ENCODE data around the gene ALCAM. TPM values are rescaled to one million over a fixed set of nuclear protein-coding genes. Genes with fewer than 3 reads are reported as not detected.

Gene ALCAM
- 88.3 and 129 TPM in 2 replicates for total RNA-seq

DNA sequence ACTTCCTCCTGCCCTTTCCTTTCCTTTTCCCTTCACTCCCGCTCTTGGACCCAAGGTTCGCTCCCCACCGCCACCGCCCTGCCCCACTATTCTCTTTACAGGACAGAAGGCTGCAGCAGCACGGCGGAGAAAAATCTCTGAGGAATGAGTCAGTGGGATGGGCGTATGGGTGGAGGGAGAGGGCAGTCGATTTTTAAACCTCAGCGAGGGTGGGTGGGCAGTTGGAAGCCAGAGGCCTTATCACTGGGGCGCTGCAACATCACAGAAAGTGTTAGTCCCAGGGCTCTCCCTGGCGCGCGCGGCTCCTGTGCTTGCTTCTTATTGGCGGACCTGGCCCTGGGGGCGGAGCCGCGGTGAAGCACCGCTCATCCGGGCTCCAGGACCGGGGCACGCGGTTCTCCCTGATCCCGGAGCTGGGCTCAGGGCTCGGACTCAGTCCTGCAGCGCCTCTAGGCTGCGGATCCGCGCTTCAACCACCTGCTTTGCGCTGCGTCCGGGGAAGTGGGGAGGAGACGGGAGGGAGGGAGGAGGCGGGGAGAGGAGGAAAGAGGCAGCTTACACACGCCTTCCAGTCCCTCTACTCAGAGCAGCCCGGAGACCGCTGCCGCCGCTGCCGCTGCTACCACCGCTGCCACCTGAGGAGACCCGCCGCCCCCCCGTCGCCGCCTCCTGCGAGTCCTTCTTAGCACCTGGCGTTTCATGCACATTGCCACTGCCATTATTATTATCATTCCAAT lies at the start of gene ALCAM:
TSS of gene ALCAM (plus strand) at position 584 of the 737 bp plus-strand sequence.
- DNase-seq (ENCODE audit: low read depth, low spot score): peak; percentile 97

DNA sequence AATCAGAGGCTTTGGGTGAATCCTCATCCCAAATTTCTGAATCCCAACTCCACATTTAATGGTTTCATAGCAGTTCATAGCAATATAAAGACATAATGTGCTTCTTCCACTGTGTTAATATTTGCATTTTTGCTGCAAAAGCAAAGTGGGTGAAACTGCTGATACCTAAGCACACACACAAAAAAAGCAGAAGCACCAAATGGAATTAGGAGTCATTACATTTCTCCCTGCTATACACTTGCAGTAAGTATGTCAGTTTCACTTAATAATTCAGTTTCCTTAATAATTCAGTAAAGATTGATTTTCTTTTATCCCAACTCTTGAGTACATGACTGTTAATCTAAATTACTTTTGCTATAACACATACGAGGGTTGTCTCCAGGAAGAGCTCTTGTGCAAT lies 48.9 kb upstream of the ALCAM start:
- DNase-seq (ENCODE audit: low read depth, low spot score): no peak

DNA sequence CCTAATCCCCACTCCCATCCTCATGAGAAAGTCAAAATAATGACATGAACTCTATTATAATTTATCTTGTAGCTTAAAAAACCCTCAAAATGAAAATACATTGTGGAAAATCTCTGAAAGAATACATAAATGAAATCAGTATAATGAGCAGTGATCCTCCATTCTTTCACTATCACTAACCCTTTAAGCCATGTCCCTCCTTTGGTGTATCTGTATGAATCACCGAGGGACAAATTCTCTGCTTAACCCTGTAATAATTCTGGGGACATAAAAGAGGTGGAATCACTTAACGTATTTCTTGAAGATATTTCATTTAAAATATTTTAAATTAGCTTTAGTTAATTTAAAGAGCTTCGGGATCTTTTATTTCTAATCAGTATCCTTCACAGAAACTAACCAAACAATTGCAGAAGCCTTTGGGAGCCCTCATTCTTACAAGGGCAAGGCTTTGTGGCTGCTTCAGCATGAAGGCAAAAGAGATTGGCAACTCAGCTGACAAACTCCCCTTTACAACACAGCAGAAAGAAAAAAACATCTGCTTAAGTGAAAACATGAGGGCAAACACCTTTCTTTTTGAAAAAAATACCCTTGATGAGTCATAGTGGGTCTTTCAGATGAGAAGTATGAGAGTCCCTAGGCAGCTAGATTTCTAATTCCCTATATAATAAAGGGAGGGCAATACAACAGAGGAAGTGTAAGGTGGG lies 44.0 kb upstream of the ALCAM start:
- no peak for DNase-seq (ENCODE audit: low read depth, low spot score)

DNA sequence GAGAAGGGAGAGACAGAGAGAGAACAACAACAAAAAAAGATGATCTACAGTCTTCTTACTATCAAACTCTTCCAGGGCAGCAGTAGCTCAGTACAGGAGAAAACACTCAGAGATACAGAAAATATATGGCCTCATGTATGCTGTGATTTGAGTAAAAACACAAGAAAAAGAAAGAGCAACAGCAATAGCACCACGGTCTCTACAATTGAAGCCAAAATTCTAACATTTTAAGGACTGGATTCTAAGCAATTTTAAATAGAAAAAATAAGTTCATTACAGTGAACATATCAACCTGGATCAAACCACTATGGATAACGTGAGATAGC lies 43.5 kb upstream of the ALCAM start:
- DNase-seq (ENCODE audit: low read depth, low spot score): no peak

DNA sequence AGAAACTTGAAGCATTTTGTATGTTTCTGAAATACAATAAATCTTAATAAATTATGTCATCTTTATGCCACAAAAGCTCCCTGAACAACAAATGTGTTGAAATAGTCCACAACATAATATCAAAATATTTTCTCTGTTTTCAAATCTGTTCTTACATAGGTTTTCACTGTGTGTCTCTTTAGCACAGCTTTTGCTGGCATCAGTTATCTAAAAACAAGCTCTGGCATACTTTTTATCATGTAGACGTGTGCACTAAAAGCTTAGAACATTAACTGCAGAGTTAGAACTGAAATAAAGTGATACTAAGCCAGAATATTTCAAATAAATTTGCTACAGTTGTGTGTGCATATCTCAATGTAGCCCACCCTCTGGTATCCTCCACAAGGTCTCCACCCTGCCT lies 41.8 kb upstream of the ALCAM start:
- no peak for DNase-seq (ENCODE audit: low read depth, low spot score)

DNA sequence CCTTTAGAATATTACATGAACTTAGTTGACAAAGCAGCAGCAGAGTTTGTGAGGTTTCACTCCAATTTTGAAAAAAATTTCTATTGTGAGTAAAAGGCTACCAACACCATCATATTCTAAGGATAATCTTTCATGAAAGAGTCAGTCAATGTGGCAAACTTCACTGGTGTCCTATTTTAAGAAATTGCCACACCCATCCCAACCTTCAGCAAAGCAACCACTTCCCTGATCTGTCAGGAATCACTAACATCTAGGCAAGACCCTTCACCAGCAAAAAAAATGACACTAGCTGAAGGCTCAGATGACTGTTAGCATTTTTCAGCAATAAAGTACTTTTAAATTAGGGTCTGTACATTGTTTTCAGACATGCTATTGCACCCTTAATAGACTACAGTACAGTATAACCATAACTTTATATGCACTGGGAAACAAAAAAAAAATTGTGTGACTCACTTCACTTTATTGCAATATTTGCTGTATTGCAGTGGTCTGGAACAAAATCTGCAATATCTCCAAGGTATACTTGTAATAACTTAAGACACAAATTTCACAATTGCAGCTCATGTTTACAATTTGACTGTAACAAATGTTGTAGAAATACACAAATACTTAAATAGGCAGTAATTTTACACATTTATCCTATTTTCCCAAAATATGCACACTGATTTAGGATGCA lies 38.9 kb upstream of the ALCAM start:
- no peak for DNase-seq (ENCODE audit: low read depth, low spot score)

DNA sequence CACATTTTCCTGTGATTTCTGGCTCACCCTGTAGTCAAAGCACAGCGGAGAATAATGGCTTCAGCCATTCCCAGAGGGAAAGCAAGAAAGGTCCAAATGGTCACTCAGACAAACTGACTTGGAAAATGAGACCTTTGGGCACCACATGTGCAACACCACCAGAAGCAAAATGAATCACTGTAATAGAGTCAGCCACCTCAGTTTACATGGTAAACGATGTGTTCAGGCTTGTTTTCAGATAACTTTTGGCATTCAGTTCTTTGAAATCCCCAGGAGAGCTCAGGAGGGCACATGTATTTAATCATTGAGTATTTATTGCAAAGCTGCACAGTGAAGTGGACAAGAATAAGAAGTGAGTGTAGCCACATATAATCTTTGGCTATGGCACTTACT lies 38.4 kb upstream of the ALCAM start:
- DNase-seq (ENCODE audit: low read depth, low spot score): no peak

DNA sequence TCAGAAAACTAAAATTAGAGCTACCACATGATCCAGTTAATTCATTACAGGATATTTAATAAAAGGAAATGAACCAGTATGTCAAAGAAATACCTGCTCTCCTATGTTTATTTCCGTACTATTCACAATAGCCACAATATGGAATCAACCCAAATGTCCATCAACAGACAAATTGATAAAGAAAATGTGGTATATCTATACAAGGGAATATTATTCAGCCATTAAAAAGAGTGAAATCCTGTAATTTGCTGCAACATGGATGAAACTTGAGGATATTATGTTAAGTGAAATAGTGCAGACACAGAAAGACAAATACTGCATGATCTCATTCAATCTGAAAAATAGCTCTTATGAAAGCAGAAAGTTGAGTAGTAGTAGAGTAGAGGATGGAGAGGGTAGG lies 33.7 kb upstream of the ALCAM start:
- DNase-seq (ENCODE audit: low read depth, low spot score): no peak

DNA sequence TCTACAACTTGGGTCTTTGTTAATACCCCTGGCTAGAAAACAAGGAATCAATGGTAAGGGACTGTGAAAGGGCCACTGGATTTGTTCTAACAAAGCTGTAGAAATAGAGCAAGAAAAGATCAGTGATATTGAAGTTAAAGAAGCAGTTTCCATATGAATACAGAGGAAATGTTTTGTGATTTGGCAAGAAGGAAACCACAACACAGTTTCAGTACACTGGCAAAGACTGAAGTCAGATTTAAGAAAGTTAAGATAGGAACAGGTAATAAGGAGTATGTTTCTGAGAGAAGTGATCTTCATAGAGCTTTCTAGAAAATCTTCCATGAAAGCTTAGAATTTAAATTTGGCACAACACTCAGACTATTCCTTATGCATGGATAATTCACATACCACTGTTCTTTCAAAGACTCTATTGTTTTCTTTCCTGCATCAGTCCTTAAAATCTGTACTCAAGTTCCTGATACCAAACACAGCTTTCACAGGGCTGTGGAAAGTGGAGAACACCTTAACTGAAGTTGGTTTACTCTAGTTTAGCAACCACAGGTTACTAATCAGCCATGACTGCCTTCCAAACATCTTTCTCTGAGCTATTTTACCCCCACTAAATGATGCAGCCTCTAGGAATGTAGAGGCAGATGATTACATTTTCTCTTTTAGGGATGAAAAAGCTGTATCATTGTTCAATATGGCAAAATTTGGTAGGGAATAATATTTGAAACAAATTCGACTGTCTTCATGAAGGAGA lies 32.4 kb upstream of the ALCAM start:
- no peak for DNase-seq (ENCODE audit: low read depth, low spot score)

DNA sequence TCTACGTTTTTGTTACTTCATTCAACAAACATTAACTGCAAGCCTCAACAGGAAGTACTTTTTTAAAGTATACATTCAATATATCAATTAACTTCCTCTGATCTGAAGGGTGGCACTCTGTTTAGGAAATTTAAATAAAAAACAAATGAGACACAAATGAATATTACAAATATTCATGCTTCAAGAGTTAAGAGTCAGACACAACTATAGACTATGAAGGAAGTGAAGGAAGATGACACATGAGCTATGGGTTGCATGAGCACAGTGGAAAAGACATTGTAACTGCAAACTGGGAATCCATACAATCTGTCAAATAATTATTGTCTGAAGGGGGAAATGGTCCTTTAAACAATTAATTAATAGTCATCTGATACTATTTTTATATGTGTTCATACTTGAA lies 26.8 kb upstream of the ALCAM start:
- DNase-seq (ENCODE audit: low read depth, low spot score): no peak

DNA sequence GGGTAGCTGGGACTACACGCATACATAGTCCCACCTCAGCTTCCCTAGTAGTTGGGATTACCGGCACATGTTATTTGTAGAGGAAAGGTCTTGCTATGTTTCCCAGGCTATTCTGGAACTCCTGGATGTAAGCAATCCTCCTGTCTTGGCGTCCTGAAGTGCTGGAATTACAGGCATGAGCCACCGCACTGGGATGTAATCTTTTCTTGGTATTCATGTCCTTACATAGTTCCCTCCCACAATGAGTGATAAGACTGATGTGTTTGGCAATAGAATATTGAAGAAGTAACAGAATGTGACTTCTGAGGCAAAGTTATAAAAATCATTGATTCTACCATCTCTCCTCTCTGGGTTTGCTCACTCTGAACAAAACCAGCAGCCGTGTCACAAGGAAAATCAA lies 22.7 kb upstream of the ALCAM start:
- DNase-seq (ENCODE audit: low read depth, low spot score): no peak

DNA sequence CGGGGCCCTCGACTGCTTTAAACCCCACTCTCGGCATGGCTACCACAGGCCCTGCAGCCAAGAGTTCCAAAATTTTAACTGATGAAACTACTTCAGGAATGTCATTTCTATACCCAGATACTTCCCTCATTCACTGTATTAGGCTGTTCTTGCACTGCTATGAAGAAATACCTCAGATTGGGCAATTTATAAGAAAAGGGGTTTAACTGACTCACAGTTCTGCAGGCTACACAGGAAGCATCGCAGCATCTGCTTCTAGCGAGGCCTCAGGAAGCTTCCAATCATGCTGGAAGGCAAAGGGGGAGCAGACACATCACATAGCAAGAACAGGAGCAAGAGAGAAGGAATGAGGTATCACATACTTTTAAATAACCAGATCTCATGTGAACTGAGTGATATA lies 21.6 kb upstream of the ALCAM start:
- no peak for DNase-seq (ENCODE audit: low read depth, low spot score)

DNA sequence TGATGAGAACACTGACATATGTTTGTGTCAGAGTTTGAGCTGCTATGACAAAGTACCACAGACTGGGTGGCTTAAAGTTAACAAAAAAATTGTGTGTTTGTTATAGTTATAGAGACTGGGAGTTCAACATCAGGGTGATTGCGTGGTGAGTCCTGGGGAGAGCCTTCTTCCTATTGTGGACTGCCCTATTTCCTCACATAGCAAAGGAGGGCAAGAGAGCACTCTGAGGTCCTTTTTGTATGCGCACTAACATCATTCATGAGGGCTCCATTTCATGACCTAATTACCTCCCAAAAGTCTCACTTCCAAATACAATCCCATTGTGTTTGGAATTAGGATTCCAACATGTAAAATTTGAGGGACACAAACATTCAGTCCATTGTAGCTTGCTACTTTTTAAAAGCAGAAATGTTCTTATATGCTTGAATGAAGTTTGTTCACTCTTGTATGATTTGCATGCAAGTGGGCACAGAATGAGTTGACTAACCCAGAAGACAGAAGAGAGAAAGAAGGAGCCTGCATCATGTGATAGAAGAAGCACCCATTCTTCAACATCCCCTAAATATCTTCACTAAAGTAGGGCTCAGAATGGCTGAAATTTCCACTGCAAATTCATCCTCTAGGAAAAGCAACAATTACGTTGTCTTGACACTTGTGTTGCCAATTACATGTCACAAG lies 18.9 kb upstream of the ALCAM start:
- DNase-seq (ENCODE audit: low read depth, low spot score): no peak

DNA sequence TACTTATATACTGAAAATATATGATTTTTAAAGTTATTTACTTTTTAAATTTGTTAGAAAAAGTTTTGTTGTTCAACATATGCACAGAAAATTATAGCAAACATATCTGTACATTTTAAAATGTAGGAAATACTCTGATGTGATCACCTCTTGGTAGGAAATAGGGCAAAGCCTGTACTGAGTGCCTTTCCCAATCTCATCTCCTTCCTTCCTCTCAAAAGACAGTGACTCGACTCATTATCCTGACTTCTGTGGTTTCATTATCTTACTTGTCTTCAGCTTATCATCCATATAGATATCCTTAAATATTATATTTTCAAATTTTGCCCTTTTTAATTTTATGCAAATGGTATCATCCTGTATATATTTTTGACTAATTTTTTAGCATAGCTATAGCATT lies 18.4 kb upstream of the ALCAM start:
- DNase-seq (ENCODE audit: low read depth, low spot score): no peak

DNA sequence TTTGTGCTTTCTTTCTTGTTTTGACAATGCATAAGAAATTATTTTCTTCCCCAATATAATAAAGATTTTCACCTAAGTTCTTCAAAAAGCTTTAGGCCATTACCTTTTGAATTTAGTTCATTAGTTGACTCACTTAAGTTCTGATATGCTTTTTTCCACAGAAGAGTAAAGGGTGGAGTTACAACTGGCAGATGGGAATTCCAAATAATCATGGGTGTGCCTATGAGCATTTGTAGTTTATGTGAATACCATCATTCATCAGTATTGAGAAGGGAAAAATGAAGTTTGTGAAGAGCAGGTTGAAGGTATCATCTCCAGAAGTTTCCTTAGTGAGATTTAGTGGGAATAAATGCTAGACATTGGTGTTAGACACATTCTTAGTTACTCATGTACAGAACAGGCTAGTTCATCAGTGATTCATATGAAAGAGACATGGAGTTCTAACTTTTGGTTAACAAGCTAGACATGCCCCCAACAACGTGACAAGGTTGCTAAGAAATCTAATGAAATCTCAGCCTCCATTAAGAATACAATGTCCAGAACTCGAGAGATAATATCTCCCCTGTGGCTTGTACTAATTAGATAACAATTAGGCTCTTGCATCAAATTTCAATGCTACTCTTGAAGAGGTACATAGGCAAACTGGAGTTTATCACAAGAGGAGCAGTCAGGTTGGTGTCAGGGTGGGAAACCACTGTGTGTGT lies 16.9 kb upstream of the ALCAM start:
- DNase-seq (ENCODE audit: low read depth, low spot score): no peak

DNA sequence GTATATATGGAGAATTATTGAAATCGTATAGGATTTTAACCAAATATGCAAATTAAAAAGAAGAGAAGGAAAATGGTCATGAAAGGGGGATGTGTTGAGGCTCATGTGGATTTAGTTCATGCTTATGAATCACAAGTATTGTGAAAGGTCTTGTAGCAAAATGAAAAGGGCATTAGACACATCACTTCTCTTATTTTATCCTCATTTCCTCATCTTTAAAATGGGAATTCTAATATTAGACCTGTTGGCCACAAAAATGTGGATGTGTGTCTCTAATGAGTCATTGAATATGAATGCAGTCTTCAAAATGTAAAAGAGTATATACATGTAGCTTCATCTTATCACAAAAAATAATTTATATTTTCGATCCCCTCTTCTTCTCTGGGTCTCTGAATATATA lies 14.9 kb upstream of the ALCAM start:
- no peak for DNase-seq (ENCODE audit: low read depth, low spot score)

DNA sequence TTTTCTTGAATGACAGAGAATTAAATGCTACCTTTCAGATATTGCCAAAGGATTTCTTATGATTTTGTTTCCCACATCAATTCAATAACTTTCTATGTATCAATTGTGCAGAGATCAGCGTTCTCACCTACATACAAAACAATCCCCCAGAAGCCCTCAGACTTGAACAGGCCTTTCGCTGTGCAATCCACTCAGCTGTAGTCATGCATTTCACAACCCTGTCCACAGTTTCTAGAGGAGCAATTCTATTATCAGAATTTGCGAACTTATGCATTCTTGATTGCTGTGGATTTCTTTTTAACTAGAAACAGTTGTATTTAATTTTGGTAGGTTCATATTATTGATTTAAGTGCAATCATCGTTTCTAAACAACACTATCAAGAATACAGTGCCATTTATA lies 13.7 kb upstream of the ALCAM start:
- no peak for DNase-seq (ENCODE audit: low read depth, low spot score)

DNA sequence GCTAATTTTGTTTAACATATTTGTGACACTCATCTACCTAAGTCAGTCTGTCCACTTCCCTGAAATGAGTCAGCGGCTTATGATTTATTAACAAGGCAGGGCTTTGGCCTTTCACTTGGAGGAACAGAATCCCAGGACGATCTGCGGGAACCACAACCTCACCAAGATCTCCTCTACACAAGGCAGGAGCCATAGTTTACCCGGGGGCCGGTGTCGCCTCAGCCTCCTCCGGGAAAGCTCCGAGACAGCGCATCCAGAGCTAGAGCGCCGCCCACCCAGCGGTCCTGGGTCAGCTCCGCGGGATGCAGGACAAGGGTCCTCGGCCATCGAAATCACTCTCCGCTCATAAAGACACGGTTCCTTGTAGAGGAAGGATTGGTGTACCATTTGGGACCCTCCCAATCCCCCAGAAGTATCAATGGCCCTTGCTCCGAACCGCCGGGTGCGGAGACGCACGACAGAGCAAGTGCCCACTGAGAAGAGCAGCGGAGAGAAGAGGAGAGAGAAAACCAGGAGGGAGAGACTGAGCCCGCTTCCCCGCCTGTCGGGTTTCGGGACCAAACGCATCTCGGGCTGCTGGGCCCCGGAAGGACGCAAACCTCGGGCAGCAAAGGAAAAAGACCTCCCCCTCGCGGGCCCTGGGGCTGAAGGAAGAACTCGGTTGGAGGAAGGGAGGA lies 13.1 kb upstream of the ALCAM start:
- DNase-seq (ENCODE audit: low read depth, low spot score): no peak

DNA sequence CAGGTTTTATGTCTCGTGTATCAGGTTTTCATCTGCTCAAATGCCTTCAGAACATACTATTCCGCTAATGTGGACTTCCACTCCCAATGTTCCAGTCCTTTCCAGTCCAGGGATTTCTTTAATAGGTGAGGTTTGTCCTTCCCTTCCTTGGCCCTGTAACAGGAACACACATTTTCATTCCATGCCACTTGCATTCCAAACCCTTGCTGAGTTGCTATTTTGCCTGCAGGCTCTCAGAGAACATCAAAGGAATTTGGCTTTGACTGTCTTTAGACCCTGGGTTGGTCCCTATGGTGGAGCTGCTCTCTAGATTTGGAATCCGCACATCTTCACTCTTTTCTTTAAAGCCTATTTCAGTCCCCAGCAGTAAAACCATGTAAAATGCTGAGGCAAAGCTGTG lies 12.3 kb upstream of the ALCAM start:
- no peak for DNase-seq (ENCODE audit: low read depth, low spot score)

DNA sequence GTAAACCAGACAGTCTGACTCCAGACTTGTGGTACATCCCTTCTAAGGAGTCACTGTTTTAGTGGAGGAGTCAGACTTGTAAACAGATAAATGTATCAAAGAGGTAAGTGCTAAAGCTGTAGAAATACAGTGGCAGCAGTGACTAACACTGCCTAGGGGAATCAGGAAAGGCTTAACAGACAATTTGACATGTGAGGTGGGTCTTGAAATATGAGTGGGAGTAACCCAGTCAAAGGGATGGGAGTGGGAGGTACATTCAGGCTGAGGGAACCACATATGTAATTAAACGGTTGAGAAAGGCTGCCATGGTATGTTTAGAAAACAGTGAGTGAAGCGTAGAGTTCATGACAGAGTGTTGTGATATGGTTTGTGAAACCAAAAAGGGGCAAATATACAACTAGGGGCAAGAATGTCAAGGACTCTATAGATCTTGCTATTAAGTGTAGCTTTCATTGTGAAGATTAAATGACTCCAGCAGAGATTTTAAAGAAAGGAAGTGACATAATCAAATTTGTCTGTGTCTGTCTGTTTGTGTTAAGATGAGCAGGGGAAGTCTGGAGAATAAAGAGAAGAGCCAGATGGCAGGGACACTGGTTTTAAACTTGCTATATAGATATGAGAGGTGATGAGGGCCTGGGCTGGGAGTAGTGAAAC lies 11.2 kb upstream of the ALCAM start:
- DNase-seq (ENCODE audit: low read depth, low spot score): no peak

All from pulmonary artery endothelial cell (primary cell).